NCI-H526 treated with DMSO at 0.1 percent for 48 hours (cell line): Measurements from ENCODE around the gene GPX8.

ENCODE experiments used
- DNase-seq: peaks from one replicate; lab custom pipeline; 2025; lab: John Stamatoyannopoulos, UW

Gene GPX8

GRCh38 chr5:55159763-55160492 is at the start of gene GPX8:
GPX8 (plus strand) TSS chr5:55160171; CDS start chr5:55160193, 22 bp downstream.
- DNase-seq = no peak

DNA sequence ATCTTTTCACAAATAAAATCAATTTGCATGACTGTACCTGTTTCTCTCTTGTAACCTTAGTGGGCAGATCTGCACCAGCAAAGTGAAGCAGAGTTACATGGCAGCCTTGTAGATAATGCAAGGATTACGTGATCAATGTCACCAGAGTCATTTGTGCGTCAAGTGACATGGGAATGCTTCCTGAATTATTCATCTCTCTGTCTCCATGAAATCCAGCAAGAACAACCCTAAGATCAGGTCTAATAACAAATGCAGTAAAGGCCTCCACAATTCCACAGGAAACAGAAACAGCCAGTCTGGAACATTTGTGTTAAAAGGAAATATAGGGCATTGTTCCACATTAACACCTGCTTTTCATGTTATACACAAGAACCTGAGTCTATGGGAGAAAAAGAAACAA is 49.8 kb upstream of the GPX8 start:
- DNase-seq = no peak

- DNase-seq = no peak
Observed at GRCh38 chr5:55113327-55113726, 46.6 kb upstream of the GPX8 start.

DNA sequence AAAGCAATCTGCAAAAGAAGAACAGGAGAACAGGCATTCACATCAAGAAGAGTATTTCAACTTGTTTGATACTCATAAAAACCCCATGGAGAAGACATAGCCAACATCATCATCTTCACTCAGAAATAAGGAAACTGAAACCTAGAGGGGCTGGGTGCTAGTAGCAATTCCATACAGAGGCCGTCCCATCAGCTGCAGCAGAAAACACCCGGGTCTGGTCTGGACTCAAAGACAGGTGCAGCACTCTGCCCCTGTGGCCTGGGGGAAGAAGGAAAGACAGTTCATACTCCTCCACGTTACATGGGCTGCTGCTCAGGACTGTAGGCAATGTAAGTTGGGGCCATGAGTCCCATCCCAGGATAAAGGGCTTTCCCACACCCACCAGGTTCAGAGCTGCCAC is 45.9 kb upstream of the GPX8 start:
- DNase-seq = no peak

- DNase-seq = no peak
Observed at GRCh38 chr5:55123365-55123764, 36.6 kb upstream of the GPX8 start.

- no peak for DNase-seq
Observed at GRCh38 chr5:55134053-55134722, 25.8 kb upstream of the GPX8 start.

GRCh38 chr5:55136521-55136920 is 23.4 kb upstream of the GPX8 start:
- no peak for DNase-seq

GRCh38 chr5:55140908-55141665 is 18.9 kb upstream of the GPX8 start:
- no peak for DNase-seq

DNA sequence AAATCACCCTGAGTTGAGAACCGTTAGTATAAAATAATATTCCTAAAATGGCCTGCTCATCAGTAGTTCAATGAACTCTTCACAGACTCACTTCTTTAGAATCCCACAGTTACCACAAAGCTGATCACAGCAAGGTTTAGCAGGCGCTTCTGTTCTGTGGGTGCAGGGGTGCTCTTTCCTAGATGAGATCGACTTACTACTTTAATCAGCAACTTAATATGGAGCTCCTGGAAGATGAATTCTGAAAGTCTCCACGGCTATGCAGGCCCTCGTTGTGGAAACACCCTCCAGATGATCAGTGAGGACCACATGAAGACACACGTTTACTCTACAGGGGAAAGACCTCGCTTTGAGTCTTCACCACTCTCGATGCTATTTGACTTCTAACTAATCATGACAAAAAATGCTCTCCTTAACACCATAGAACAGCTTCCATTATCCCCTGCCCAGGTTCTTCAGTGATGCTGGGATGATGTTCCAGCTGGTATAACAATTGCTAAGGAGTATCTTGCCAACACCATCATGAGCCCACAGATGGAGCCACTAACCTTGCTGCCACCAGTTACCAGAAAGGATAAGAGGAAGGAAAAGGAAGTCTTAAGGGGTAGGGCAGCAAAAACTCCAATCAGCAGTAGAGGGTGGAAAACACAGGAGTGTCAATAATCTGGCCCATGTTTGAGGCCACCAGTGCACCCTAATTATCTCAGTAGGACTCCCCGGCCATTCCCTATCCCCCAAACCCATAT is 17.9 kb upstream of the GPX8 start:
- no peak for DNase-seq

GRCh38 chr5:55143624-55144023 is 16.3 kb upstream of the GPX8 start:
- no peak for DNase-seq

DNA sequence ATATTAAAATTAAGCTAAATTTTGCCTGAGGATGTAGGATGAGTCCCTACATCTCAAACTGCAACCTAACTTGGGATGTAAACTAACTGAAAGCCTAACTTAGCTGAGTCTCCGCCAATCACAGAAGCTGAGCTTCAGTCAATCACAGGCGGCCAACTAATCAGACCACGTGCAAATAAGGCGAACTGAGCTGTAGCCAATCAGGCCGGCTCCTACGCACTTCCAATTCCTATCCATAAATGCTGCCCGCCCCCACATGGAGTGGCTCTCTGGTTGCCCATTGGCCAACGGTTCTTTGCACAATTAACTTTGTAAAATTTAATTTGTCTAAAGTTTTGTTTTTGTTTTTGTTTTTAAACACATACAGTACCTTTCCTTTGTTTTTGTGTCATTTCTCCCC is 13.9 kb upstream of the GPX8 start:
- no peak for DNase-seq

DNA sequence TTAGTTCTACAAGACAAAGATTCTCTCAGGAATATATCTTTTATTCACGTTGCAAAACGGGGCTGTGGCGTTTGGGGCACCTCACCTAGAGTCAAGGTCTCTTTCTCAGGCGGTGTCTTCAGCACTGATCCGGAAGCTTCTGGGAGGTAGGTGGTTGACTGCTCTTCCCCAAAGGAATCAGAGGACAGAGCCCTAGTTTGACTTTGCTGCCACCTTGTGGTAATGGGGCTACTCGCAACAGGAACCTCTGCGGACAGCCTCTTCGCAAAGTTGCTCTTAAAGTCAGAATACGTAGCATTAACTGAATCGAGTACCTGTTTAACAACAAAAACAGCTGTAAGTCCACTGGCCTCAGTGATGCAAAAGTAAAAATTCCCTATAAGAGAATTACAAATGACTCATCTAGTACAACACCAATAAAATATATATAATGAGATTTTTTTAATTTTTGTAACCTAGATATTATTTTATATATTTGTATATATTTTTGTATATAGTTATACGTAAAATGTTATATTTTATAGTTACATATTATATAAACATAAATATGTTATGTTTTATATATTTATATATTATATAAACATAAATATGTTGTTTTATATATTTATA is 13.3 kb upstream of the GPX8 start:
- peak; percentile 39 for DNase-seq

DNA sequence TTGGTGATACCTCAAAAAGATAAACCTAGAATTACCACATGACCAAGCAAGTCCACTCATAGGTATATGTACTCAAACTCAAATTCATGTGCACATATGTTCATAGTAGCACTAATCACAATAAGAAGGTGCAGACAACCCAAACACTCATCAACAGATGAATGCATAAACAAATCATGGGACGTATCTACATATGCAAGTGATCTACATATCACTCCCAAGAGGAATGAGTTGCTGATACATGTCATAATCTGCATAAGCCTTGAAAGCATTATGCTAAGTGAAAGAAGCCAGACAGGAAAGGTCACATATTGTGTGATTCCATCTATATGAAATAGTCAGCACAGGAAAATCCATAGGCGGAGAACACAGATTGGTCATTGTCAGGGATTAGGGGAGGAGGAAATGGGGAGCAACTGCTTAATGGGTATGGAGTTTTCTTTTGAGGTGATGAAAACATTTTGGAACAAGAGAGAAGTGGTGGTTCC is 10.6 kb upstream of the GPX8 start:
- DNase-seq = no peak

- DNase-seq = no peak
Observed at GRCh38 chr5:55151923-55152842, 7.8 kb upstream of the GPX8 start.

DNA sequence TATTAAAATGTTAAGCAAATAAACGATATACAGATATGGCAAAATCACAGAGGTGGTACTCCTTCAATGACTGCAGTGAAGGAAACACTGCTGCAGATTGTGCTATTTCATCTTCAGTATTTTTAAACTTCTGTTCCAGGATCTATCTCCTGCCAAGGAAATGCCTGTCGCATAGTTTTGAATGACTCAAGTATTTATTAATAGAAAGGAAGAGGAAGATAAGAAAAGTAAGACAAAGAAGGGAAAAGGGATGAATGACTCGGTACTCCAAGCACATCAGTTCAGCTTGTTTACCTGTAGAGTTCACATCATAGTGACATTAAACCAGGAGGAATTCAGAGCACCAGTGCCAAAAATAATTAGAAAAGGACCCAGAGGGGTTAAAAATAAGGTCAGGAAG is 5.1 kb upstream of the GPX8 start:
- DNase-seq = no peak

DNA sequence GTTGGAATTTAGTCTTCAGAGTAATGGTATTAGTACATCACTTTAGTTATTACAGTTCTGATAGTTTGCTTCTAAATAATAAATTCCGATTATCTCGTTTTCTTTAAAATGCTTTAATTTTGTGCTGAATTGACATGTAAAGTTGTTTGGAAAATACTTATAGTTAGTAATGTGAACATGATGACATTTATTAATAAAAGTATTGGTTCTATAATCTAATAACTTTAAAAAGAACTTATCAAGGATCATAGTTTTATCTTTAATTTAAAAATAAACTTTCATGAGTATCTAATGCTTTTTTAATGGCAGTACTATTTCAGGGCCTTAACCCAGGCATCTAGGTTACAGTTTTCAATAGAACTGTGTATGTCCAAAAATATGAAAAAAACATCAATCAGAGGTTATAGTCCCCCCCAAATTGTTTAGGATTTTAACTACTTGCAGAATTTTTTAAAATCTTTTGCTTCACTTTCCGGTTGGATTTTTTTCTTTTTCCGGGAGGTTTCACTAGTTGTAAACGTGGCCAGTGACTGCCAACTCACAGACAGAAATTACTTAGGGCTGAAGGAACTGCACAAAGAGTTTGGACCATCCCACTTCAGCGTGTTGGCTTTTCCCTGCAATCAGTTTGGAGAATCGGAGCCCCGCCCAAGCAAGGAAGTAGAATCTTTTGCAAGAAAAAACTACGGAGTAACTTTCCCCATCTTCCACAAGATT is 680 bp downstream of the GPX8 start:
- DNase-seq = no peak

DNA sequence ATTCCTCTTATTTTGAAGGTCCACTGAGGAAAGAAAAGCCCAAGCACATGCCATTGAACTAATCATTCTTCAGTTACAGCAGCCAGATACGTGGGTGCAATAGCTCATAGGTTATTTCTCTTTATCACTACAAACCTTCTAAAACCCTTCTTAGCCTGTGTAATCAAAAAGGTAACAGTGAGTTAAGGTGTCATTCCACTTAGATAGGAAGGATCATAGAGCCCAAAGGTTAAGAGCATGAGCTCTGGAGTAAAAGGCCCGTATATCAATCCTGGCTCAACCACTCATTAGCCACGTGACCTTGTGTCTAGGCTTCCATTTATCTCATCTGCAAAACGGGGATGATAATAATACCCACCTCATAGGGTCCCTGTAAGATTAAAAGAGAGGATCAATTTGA is 2.7 kb downstream of the GPX8 start:
- no peak for DNase-seq

- no peak for DNase-seq
Observed at GRCh38 chr5:55171471-55171870, 11.5 kb downstream of the GPX8 start.

GRCh38 chr5:55172051-55172899 is 12.3 kb downstream of the GPX8 start:
- DNase-seq = peak; percentile 66
